GM18951 (cell line): ENCODE measurements around the gene IFI27L1.

ENCODE experiments used
- POLR2A ChIP-seq: IDR thresholded peaks from 4 replicates; pipeline ENCODE4 v1.6.1; 2011; ENCODE audit warnings: mild to moderate bottlenecking; ENCODE audit not compliant: insufficient read length, insufficient read depth; ENCODE audit errors: extremely low read depth
- in situ Hi-C: fragments of 300-500 bp; cut with MboI; formaldehyde crosslinking; loops from one replicate; pipeline ENCODE4 v1.12.0; 2022; ENCODE audit warnings: low sequenced_read_pairs, mixed read lengths, inconsistent platforms; ENCODE audit not compliant: unreplicated experiment

IFI27L1 gene

GRCh38 chr14:94079891-94080620 is 1.1 kb upstream of the IFI27L1 start:
- no peak for TF ChIP-seq POLR2A
- in situ Hi-C loops: no loop called here

- in situ Hi-C loops: no loop called here
- TF ChIP-seq POLR2A: no peak
Measured at GRCh38 chr14:94081386-94081820, 293 bp downstream of the IFI27L1 start.

- TF ChIP-seq POLR2A: no peak
- in situ Hi-C loops: no loop called here
Measured at GRCh38 chr14:94087891-94088290, 6.8 kb downstream of the IFI27L1 start.

- in situ Hi-C loops: no loop called here
- no peak for TF ChIP-seq POLR2A
Measured at GRCh38 chr14:94088516-94088915, 7.4 kb downstream of the IFI27L1 start.

GRCh38 chr14:94089479-94089878 is 8.4 kb downstream of the IFI27L1 start:
- TF ChIP-seq POLR2A: no peak
- in situ Hi-C loops: no loop called here

GRCh38 chr14:94093418-94093817 is 12.3 kb downstream of the IFI27L1 start:
- in situ Hi-C loops: no loop called here

GRCh38 chr14:94097091-94097490 is 16.0 kb downstream of the IFI27L1 start:
- TF ChIP-seq POLR2A: no peak
- in situ Hi-C loops: no loop called here

More at GRCh38 chr14:94093418-94093817, 12.3 kb downstream of the IFI27L1 start:
- no peak for TF ChIP-seq POLR2A

GRCh38 chr14:94098326-94098992 is 17.3 kb downstream of the IFI27L1 start:
- TF ChIP-seq POLR2A: no peak
- in situ Hi-C loops: no loop called here

- no peak for TF ChIP-seq POLR2A
- in situ Hi-C loops: no loop called here
Measured at GRCh38 chr14:94099006-94099405, 17.9 kb downstream of the IFI27L1 start.

GRCh38 chr14:94100847-94101246 is 19.7 kb downstream of the IFI27L1 start:
- no peak for TF ChIP-seq POLR2A
- in situ Hi-C loops: no loop called here

- TF ChIP-seq POLR2A: no peak
- in situ Hi-C loops: no loop called here
Measured at GRCh38 chr14:94101748-94102147, 20.6 kb downstream of the IFI27L1 start.

- TF ChIP-seq POLR2A: no peak
- in situ Hi-C loops: no loop called here
Measured at GRCh38 chr14:94102768-94103482, 21.8 kb downstream of the IFI27L1 start.

- in situ Hi-C loops: no loop called here
- TF ChIP-seq POLR2A: no peak
Measured at GRCh38 chr14:94103554-94104150, 22.5 kb downstream of the IFI27L1 start.
